CD8-positive, alpha-beta memory T cell (primary cell): Measurements from ENCODE around the gene CES3. TPM values are rescaled to one million over a fixed set of nuclear protein-coding genes. Genes with fewer than 3 reads are reported as not detected.

ENCODE experiments used
- CTCF ChIA-PET: fragments of 350-600 bp; sonication (Branson Sonifier 250); formaldehyde crosslinking; loops from one replicate; lab custom pipeline; 2021; ENCODE audit warnings: antibody characterized with exemption; lab: Charles Lee
- POLR2A ChIA-PET: fragments of 350-600 bp; sonication (Branson Sonifier 250); formaldehyde crosslinking; loops from one replicate; lab custom pipeline; 2021; ENCODE audit warnings: antibody characterized with exemption; lab: Charles Lee
- DNase-seq, 5 donors: peaks; one replicate each; pipeline versions ENCODE4 v3.0.0 to v3.0.0-alpha.2; 2020 to 2022; ENCODE audit warnings: mixed read lengths in 1 of 5
- H3K27ac ChIP-seq: one replicate; pipeline ENCODE4 v1.7.0; 2013; ENCODE audit warnings: low read depth, mild to moderate bottlenecking, low read length, moderate library complexity
- H3K27me3 ChIP-seq: 2 replicates; pipeline ENCODE4 v1.7.0; 2013; ENCODE audit warnings: low read length, mild to moderate bottlenecking; ENCODE audit not compliant: insufficient read depth, poor library complexity, severe bottlenecking
- H3K36me3 ChIP-seq: 2 replicates; pipeline ENCODE4 v1.7.0; 2013; ENCODE audit warnings: mild to moderate bottlenecking, low read length, moderate library complexity; ENCODE audit not compliant: insufficient read depth
- H3K4me1 ChIP-seq: 2 replicates; pipeline ENCODE4 v1.7.0; 2013; ENCODE audit warnings: mild to moderate bottlenecking, low read length, moderate library complexity; ENCODE audit not compliant: insufficient read depth
- H3K4me3 ChIP-seq: 2 replicates; pipeline ENCODE4 v1.7.0; 2013; ENCODE audit warnings: mild to moderate bottlenecking, low read length
- H3K9me3 ChIP-seq: 2 replicates; pipeline ENCODE4 v1.7.0; 2013; ENCODE audit warnings: mild to moderate bottlenecking, low read length
- H3K27ac Mint-ChIP-seq, 8 donors: one replicate each; pipeline ENCODE4 v1.8.0; 2020 to 2021; ENCODE audit warnings: mixed read lengths in 8 of 8, mild to moderate bottlenecking in 6 of 8, inconsistent platforms in 3 of 8, moderate library complexity in 3 of 8
- H3K27me3 Mint-ChIP-seq, 2 donors: one replicate each; pipeline ENCODE4 v1.8.0; 2020 to 2021; ENCODE audit warnings: mixed read lengths in 2 of 2, mild to moderate bottlenecking in 1 of 2, moderate library complexity in 1 of 2
- H3K36me3 Mint-ChIP-seq, 3 donors: one replicate each; pipeline ENCODE4 v1.8.0; 2020 to 2021; ENCODE audit warnings: mixed read lengths in 3 of 3, inconsistent platforms in 1 of 3, mild to moderate bottlenecking in 1 of 3
- H3K4me1 Mint-ChIP-seq, 3 donors: one replicate each; pipeline ENCODE4 v1.8.0; 2020 to 2021; ENCODE audit warnings: mixed read lengths in 3 of 3, inconsistent platforms in 1 of 3, mild to moderate bottlenecking in 1 of 3
- H3K4me3 Mint-ChIP-seq, 7 donors: one replicate each; pipeline ENCODE4 v1.8.0; 2020 to 2021; ENCODE audit warnings: mixed read lengths in 7 of 7, mild to moderate bottlenecking in 6 of 7, moderate library complexity in 4 of 7, inconsistent platforms in 2 of 7
- H3K9me3 Mint-ChIP-seq, 5 donors: one replicate each; pipeline ENCODE4 v1.8.0; 2020 to 2022; ENCODE audit warnings: mixed read lengths in 5 of 5, mild to moderate bottlenecking in 3 of 5, moderate library complexity in 2 of 5, inconsistent platforms in 1 of 5
- polyA plus RNA-seq: library from polyadenylated mRNA; unstranded; fragments of 300-500 nt; fragmentation: Illumina TruSeq; gene quantifications from one replicate; pipeline ENCODE4 v1.2.3, GENCODE V29; 2021
- total RNA-seq, 2 experiments: library from RNA; stranded (reverse); gene quantifications; one replicate each; pipeline ENCODE4 v1.2.3, GENCODE V29; 2021

Gene CES3
- total and polyA plus RNA-seq, 3 experiments from 2014 or later = 0.16 to 0.24 TPM; not detected in 1

DNA sequence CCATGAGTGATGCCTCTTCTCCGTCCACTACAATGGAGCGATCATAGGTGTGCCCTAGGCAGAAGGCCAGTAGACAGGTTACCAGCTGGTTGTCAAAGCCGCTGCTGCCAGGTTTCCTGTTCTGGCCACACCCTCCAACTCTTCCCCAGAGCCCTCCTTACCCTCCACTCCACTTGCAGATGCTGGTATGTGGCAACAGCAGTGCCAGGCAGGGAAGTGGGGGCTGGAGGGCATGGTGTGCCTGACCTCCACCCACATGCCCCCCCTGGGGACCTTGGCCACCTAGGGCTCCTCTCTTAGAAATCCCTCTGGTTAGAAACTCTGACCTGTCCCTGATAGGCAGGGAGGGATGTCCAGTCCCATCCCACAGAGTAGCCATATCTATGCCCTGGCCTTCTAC is 37.2 kb upstream of the CES3 start:
- Histone ChIP-seq H3K27me3 (peaks cover 13% of the 10 kb centered on the region), H3K36me3 (no peaks in the 10 kb centered on the region), H3K27ac (no peak overlapping the region), H3K4me3 (no peak overlapping the region), H3K9me3 (no peaks in the 10 kb centered on the region), H3K4me1 (no peaks in the 10 kb centered on the region)
- Mint-ChIP-seq H3K9me3 (no peaks in the 10 kb centered on the region), H3K36me3 (no peaks in the 10 kb centered on the region), H3K4me1 (peaks cover 0 to 12% (median 2%) of the 10 kb centered on the region in 3 donors), H3K4me3 (no peak overlapping the region), H3K27ac (no peak overlapping the region), H3K27me3 (peaks cover 30 to 46% of the 10 kb centered on the region in 2 donors)
- DNase-seq = no peak
- ChIA-PET POLR2A (no interaction called here), CTCF (no interaction called here)

DNA sequence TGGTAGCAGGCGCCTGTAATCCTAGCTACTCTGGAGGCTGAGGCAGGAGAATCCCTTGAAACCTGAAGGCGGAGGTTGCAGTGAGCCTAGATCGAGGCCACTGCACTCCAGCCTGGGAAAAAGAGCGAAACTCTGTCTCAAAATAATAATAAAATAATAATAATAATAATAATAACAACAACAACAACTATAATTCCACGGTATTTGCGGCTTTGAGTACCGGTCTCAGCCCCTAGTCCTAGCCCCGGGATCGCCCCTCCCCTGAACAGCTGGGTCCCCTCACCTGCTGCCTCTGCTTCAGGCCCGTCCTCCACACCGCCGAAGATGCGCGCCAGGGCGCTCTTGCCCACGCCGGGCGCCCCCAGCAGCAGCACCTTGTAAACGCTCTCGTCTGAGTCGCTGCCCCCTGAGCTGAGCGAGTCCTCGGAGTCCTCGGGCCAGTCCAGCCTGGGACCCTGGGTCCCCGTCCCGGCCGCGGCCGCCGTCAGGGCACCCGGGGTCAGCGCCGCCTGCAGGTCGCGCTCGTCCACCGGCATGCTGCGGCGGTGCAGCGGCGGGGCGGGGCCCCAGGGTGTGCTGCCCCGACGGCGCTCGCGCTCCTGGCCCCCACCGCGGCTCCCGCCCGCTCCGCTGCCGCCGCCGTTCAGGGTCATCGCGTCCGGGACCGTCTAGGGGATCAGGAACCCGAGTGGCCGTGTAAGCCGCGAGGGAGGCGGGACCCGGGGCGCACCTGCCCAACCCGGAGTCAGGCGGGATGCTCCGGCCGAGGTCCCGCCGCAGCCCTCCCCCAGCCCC is 36.3 kb upstream of the CES3 start:
- DNase-seq = peak in 4 of 5 donors; percentile 18 to 37 (median 32)
- ChIA-PET CTCF (interaction anchor here (0.8 kb wide), 1 partner anchor 20 kb away, joined by 3 read pairs; no protein-coding TSS in a partner anchor), POLR2A (no interaction called here)
- no peaks in the 10 kb centered on the region for H3K36me3 Mint-ChIP-seq
- H3K4me3 Mint-ChIP-seq = peak overlapping the region in 6 of 7 donors; percentile 38 to 74 (median 53)
- peaks cover 0 to 12% (median 2%) of the 10 kb centered on the region in 3 donors for H3K4me1 Mint-ChIP-seq
- no peak overlapping the region for H3K27ac ChIP-seq
- H3K9me3 Mint-ChIP-seq = no peaks in the 10 kb centered on the region
- H3K27ac Mint-ChIP-seq = no peak overlapping the region
- H3K27me3 Mint-ChIP-seq = peaks cover 30 to 46% of the 10 kb centered on the region in 2 donors
- no peak overlapping the region for H3K4me3 ChIP-seq
- no peaks in the 10 kb centered on the region for H3K36me3 ChIP-seq
- no peaks in the 10 kb centered on the region for H3K4me1 ChIP-seq
- peaks cover 13% of the 10 kb centered on the region for H3K27me3 ChIP-seq
- no peaks in the 10 kb centered on the region for H3K9me3 ChIP-seq

DNA sequence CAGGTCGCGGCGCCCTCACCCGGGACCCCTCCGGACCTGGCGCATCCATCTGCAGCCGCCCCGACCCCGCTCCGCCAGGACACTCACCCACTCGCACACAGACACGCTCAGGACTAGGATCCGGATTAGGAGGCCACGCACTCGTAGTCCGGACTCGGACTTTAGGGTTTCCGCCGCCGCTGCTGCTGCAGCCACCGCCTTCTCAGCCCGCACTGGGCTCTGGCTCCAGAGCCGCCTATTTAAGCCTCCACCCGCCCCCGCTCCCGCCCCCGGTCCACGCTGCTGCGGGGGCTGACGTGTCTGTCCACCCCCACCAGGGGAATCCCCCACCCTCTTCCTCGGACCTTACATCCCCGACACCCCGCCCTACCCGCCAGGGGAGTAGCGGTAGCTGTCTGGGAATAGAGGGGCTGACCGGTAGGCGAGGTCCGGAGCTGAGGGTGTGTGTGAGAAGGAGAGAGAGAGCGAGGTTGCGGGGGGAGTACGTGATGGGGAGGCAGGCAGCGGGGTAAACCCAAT is 35.7 kb upstream of the CES3 start, which contains the start of gene RRAD:
Gene RRAD (minus strand): TSS at position 214 of the 519 bp plus-strand sequence. CDS start 356 bp downstream, outside the sequence.
- Mint-ChIP-seq H3K36me3 (no peaks in the 10 kb centered on the region), H3K27me3 (peaks cover 30 to 42% of the 10 kb centered on the region in 2 donors), H3K9me3 (no peaks in the 10 kb centered on the region), H3K4me3 (peak within 1 kb of the TSS; percentile 52 to 76 (median 72)), H3K4me1 (peaks cover 0 to 12% (median 2%) of the 10 kb centered on the region in 3 donors), H3K27ac (peak within 1 kb of the TSS in 2 of 8 donors; percentile 34 to 63)
- peak in 1 of 5 donors; percentile 21 for DNase-seq
- Histone ChIP-seq H3K27ac (no peak within 1 kb of the TSS), H3K36me3 (no peaks in the 10 kb centered on the region), H3K9me3 (no peaks in the 10 kb centered on the region), H3K4me1 (no peaks in the 10 kb centered on the region), H3K27me3 (peaks cover 13% of the 10 kb centered on the region), H3K4me3 (no peak within 1 kb of the TSS)
- ChIA-PET POLR2A (interaction anchor here (0.7 kb wide), 1 partner anchor 9 kb away, joined by 4 read pairs; the partner anchor contains the start of gene CIAO2B), CTCF (interaction anchor here (0.9 to 1.1 kb wide), 2 partner anchors 30 to 45 kb away, joined by 3 to 4 read pairs; partner anchors contain the start of gene PDP2)

DNA sequence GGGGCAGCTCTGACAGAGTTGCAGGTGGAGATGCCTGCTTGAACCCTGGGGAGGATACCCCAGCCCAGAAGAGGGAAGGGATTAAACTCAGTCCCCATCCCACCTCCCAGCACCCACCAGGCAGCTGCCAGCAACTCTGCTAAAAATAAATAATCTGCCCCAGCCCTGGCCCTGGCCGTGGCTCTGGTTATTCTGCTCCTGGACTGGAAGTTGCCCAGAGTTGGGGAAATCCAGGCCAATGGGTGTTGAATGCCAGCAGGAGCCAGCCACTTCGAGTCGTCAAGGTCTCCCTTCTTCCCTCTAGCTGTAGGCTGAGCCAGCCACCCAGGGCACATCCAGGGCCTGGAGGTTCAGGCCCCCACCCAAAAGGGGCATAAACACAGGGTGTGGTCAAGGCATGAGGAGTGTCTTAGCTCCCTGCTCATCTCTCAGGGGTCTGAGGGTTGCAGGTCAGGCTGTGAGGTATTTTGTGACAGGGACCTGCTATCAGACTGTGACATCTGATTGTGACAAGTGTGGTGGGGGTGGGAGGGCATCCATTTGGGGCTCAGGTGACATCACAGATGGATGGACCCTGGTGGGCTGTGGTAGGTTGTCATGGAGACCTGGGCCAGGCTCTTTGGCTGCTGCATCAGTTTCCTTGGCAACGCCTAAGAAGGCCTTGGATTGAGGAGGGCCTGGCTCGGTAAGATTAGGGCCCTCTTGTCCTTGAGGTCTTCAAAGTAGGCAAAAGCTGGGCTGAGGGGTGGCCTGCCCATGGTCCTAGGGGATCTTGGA is 34.7 kb upstream of the CES3 start:
- H3K27ac Mint-ChIP-seq = no peak overlapping the region
- H3K4me3 Mint-ChIP-seq = peak overlapping the region in 5 of 7 donors; percentile 3 to 72 (median 38)
- ChIA-PET POLR2A (interaction anchor here (0.7 kb wide), 1 partner anchor 8 kb away, joined by 4 read pairs; the partner anchor contains the start of gene CIAO2B), CTCF (interaction anchor here (0.9 to 1.8 kb wide), 3 partner anchors 31 to 53 kb away, joined by 3 to 7 read pairs (median 4); partner anchors contain the start of gene PDP2)
- Histone ChIP-seq H3K36me3 (no peaks in the 10 kb centered on the region), H3K4me1 (no peaks in the 10 kb centered on the region), H3K27me3 (peaks cover 13% of the 10 kb centered on the region), H3K27ac (no peak overlapping the region), H3K9me3 (no peaks in the 10 kb centered on the region), H3K4me3 (no peak overlapping the region)
- no peak for DNase-seq
- H3K9me3 Mint-ChIP-seq = no peaks in the 10 kb centered on the region
- peaks cover 0 to 12% (median 2%) of the 10 kb centered on the region in 3 donors for H3K4me1 Mint-ChIP-seq
- H3K36me3 Mint-ChIP-seq = peaks cover 0 to 3% (median 0%) of the 10 kb centered on the region in 3 donors
- H3K27me3 Mint-ChIP-seq = peaks cover 30 to 36% of the 10 kb centered on the region in 2 donors

DNA sequence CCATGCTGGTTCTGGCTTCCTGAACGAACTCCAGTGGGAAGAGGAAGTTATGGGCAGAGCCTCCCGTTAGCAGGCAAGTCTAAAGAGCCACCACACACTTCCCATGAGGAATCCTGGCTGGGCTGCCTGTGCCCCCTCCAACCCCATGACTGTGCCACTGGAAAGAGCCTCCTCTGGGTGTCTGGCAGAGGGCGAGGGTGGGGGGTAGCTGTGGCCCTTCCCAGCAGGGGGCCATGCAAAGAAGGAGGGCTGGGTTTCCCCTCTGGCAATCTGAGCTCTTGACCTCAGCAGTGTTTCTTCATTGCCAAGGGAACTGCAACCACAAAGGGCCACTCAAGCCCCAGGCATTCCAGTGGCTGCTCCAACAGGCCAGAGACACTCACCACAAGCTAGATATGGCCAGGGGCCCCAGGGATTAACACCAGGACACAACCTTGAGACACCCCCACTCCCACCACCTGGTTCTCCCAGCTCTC is 34.1 kb upstream of the CES3 start:
- DNase-seq = no peak
- H3K9me3 ChIP-seq = no peaks in the 10 kb centered on the region
- H3K27me3 ChIP-seq = peaks cover 13% of the 10 kb centered on the region
- Mint-ChIP-seq H3K4me1 (peaks cover 4 to 17% (median 5%) of the 10 kb centered on the region in 3 donors), H3K4me3 (no peak overlapping the region), H3K27me3 (peaks cover 28 to 34% of the 10 kb centered on the region in 2 donors), H3K9me3 (no peaks in the 10 kb centered on the region), H3K27ac (no peak overlapping the region), H3K36me3 (peaks cover 0 to 9% (median 1%) of the 10 kb centered on the region in 3 donors)
- H3K4me1 ChIP-seq = peaks cover 1% of the 10 kb centered on the region
- H3K4me3 ChIP-seq = no peak overlapping the region
- H3K27ac ChIP-seq = no peak overlapping the region
- ChIA-PET CTCF (interaction anchor here (1.8 kb wide), 1 partner anchor 54 kb away, joined by 7 read pairs; no protein-coding TSS in a partner anchor), POLR2A (no interaction called here)
- H3K36me3 ChIP-seq = no peaks in the 10 kb centered on the region

DNA sequence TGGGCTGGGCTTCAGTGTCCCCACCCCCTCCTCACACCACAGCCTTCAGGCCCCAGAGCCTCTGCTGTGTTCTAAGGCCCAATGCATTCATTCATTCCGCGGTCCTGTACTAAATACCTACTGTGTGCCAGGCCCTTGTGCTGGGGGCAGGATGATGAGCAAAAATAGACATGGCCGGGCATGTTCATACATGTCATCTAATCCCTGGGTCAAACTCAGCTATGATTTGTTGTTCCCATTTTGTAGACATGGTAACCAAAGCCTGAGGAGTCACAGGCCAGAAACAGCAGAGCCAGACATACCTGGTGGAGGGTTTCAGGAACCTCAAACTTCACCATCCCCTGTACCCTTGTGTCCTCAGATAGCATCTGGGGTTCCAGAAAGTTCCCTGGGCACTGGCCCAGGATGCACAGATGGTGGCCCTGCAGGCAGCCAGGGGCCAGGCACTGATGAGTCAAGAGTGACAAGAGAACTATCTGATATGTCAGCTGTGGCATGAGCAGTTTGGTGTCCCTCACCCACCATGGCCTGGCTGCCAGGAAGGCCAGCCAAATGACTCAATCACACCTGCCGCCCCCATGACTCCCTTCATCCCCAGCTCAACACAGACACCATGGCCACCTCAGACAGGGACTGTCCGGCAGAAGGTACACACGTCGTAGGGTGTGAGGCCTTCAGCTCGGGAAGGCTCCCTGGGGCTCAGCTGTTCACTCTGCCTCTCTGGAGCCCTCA is 33.0 kb upstream of the CES3 start:
- Histone ChIP-seq H3K4me3 (no peak overlapping the region), H3K27ac (no peak overlapping the region), H3K4me1 (peaks cover 11% of the 10 kb centered on the region), H3K36me3 (no peaks in the 10 kb centered on the region), H3K27me3 (peaks cover 13% of the 10 kb centered on the region), H3K9me3 (no peaks in the 10 kb centered on the region)
- H3K36me3 Mint-ChIP-seq = peaks cover 0 to 17% (median 1%) of the 10 kb centered on the region in 3 donors
- CTCF ChIA-PET = interaction anchor here (0.9 to 1.8 kb wide), 4 partner anchors 26 to 60 kb away, joined by 3 to 7 read pairs (median 3); no protein-coding TSS in a partner anchor
- POLR2A ChIA-PET = no interaction called here
- H3K27ac Mint-ChIP-seq = peak overlapping the region in 1 of 8 donors; percentile 47
- H3K4me1 Mint-ChIP-seq = peaks cover 15 to 28% (median 15%) of the 10 kb centered on the region in 3 donors
- no peaks in the 10 kb centered on the region for H3K9me3 Mint-ChIP-seq
- H3K4me3 Mint-ChIP-seq = no peak overlapping the region
- peaks cover 25 to 31% of the 10 kb centered on the region in 2 donors for H3K27me3 Mint-ChIP-seq
- DNase-seq = no peak
